Islet of Langerhans (tissue), 1 donor: ENCODE data around the gene INAVA.

ENCODE experiments used
- FAIRE-seq: peaks from one replicate; lab custom pipeline; 2011; peaks lifted over from hg19 to GRCh38; lab: Jason Lieb, UNC

Gene INAVA

GRCh38 chr1:200894712-200895442 is at the start of gene INAVA:
TSS of gene INAVA (plus strand) at chr1:200894900. CDS start at chr1:200898401, 3,501 bp downstream.
- FAIRE-seq, result no peak

- no peak for FAIRE-seq
Observed at GRCh38 chr1:200845360-200845759, 49.3 kb upstream of the INAVA start.

- FAIRE-seq, result no peak
Observed at GRCh38 chr1:200846398-200846797, 48.3 kb upstream of the INAVA start.

GRCh38 chr1:200849430-200849829 is 45.3 kb upstream of the INAVA start:
- no peak for FAIRE-seq

GRCh38 chr1:200850554-200850953 is 44.1 kb upstream of the INAVA start:
- FAIRE-seq, result no peak

GRCh38 chr1:200856716-200857357 is 37.9 kb upstream of the INAVA start:
- no peak for FAIRE-seq

- no peak for FAIRE-seq
Observed at GRCh38 chr1:200857804-200858203, 36.9 kb upstream of the INAVA start.

- FAIRE-seq, result no peak
Observed at GRCh38 chr1:200861937-200862647, 32.6 kb upstream of the INAVA start.

GRCh38 chr1:200862713-200863415 is 31.8 kb upstream of the INAVA start:
- FAIRE-seq, result no peak

GRCh38 chr1:200866116-200866515 is 28.6 kb upstream of the INAVA start:
- no peak for FAIRE-seq

- FAIRE-seq, result no peak
Observed at GRCh38 chr1:200866521-200866920, 28.2 kb upstream of the INAVA start.

- FAIRE-seq, result no peak
Observed at GRCh38 chr1:200867018-200867811, 27.5 kb upstream of the INAVA start.

- FAIRE-seq, result no peak
Observed at GRCh38 chr1:200869376-200869752, 25.3 kb upstream of the INAVA start.

GRCh38 chr1:200869753-200870391 is 24.8 kb upstream of the INAVA start:
- no peak for FAIRE-seq

- FAIRE-seq, result no peak
Observed at GRCh38 chr1:200872446-200873115, 22.1 kb upstream of the INAVA start, which contains the start of gene GPR25. TSS of gene GPR25 (plus strand) at chr1:200872981. CDS start at chr1:200873038, 57 bp downstream.

- no peak for FAIRE-seq
Observed at GRCh38 chr1:200873116-200873670, 21.5 kb upstream of the INAVA start.

- no peak for FAIRE-seq
Observed at GRCh38 chr1:200873671-200874397, 20.9 kb upstream of the INAVA start.

GRCh38 chr1:200874694-200875093 is 20.0 kb upstream of the INAVA start:
- FAIRE-seq, result no peak

- no peak for FAIRE-seq
Observed at GRCh38 chr1:200875416-200875815, 19.3 kb upstream of the INAVA start.

GRCh38 chr1:200877010-200877409 is 17.7 kb upstream of the INAVA start:
- no peak for FAIRE-seq
